ENCODE results near the gene CCL28. TPM values are rescaled to one million over a fixed set of nuclear protein-coding genes. Genes with fewer than 3 reads are reported as not detected.
"Not testable (repeated sequence)": the region's sequence is repeated elsewhere in the genome, so short reads cannot be mapped to it uniquely, and the experiment has no call there.

CCL28 gene
- total RNA-seq, 1 donor from 2014 or later = not detected

DNA sequence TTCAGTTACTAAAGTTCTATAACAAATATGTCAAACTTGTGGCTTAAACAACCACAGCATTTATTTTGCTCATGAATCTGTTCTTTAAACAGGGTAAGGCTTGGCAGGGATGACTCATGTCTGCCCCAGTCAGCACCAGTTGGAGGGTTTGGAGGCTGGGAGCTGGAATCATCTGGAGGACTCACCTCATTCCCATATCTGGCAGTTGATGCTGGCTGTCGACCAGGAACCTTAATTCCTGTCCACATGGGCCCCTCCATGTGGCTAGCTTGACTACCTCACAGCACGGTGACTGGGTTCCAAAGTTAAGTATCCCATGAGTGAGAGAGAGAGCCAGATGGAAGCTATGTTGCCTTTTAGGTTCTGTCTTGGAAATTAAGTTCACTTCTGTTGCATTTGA is 13.8 kb upstream of the CCL28 start:
- TF ChIP-seq, protein P1, sequence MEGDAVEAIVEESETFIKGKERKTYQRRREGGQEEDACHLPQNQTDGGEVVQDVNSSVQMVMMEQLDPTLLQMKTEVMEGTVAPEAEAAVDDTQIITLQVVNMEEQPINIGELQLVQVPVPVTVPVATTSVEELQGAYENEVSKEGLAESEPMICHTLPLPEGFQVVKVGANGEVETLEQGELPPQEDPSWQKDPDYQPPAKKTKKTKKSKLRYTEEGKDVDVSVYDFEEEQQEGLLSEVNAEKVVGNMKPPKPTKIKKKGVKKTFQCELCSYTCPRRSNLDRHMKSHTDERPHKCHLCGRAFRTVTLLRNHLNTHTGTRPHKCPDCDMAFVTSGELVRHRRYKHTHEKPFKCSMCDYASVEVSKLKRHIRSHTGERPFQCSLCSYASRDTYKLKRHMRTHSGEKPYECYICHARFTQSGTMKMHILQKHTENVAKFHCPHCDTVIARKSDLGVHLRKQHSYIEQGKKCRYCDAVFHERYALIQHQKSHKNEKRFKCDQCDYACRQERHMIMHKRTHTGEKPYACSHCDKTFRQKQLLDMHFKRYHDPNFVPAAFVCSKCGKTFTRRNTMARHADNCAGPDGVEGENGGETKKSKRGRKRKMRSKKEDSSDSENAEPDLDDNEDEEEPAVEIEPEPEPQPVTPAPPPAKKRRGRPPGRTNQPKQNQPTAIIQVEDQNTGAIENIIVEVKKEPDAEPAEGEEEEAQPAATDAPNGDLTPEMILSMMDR (IDR thresholded peaks at IDR 0.05) = no peak
- Mint-ChIP-seq H3K4me3 (ENCODE audit: unreplicated experiment) (no peak overlapping the region), H3K27me3 (ENCODE audit: unreplicated experiment) (no peaks in the 10 kb centered on the region), H3K27ac (ENCODE audit: unreplicated experiment) (peak overlapping the region; percentile 37), H3K36me3 (ENCODE audit: unreplicated experiment) (no peaks in the 10 kb centered on the region), H3K4me1 (ENCODE audit: unreplicated experiment) (peaks cover 21% of the 10 kb centered on the region), H3K9me3 (ENCODE audit: unreplicated experiment) (no peaks in the 10 kb centered on the region)
- DNase-seq (ENCODE audit: extremely low spot score, unreplicated experiment) = no peak

DNA sequence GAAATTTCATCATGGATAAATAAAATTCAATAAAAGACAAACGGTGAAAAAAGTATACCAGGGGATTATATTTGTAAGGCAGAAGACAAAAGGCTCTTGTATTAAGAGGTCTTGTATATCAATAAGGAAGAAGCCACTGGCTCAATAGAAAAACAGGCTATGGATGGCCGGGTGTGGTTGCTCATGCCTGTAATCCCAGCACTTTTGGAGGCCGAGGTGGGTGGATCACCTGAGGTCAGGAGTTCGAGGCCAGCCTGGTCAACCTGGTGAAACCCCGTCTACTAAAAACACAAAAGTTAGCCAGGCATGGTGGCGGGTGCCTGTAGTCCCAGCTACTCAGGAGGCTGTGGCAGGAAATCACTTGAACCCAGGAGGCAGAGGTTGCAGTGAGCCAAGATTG is 10.9 kb upstream of the CCL28 start:
- H3K4me1 Mint-ChIP-seq (ENCODE audit: unreplicated experiment) = peaks cover 17% of the 10 kb centered on the region
- not testable (repeated sequence) for H3K9me3 Mint-ChIP-seq (ENCODE audit: unreplicated experiment); H3K36me3 Mint-ChIP-seq (ENCODE audit: unreplicated experiment); DNase-seq (ENCODE audit: extremely low spot score, unreplicated experiment); H3K27ac Mint-ChIP-seq (ENCODE audit: unreplicated experiment); H3K4me3 Mint-ChIP-seq (ENCODE audit: unreplicated experiment); H3K27me3 Mint-ChIP-seq (ENCODE audit: unreplicated experiment)

DNA sequence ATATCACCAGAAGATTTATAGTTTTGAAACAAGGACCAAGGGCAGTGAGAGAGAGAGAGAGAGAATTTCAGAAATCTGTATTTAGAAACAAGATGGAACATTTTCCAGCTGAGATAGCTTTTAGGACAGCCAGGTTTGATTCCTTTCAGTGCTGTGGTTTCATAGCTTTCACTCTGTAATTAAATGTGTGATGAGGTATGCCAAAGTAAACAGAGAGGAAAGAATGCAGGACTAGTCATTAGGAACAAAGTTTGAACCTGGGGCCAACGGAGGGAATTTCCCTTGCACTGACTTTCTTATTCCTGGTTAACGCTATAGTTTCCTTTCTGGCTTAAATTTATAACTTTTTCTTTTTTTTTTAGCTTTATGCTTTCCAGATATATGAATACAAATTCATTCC is 10.0 kb upstream of the CCL28 start:
- TF ChIP-seq, protein P1 (IDR thresholded peaks at IDR 0.05) = no peak
- H3K27ac Mint-ChIP-seq (ENCODE audit: unreplicated experiment) = no peak overlapping the region
- DNase-seq (ENCODE audit: extremely low spot score, unreplicated experiment) = no peak
- H3K36me3 Mint-ChIP-seq (ENCODE audit: unreplicated experiment) = no peaks in the 10 kb centered on the region
- peaks cover 12% of the 10 kb centered on the region for H3K4me1 Mint-ChIP-seq (ENCODE audit: unreplicated experiment)
- H3K27me3 Mint-ChIP-seq (ENCODE audit: unreplicated experiment) = peaks cover 12% of the 10 kb centered on the region
- H3K4me3 Mint-ChIP-seq (ENCODE audit: unreplicated experiment) = no peak overlapping the region
- H3K9me3 Mint-ChIP-seq (ENCODE audit: unreplicated experiment) = no peaks in the 10 kb centered on the region

DNA sequence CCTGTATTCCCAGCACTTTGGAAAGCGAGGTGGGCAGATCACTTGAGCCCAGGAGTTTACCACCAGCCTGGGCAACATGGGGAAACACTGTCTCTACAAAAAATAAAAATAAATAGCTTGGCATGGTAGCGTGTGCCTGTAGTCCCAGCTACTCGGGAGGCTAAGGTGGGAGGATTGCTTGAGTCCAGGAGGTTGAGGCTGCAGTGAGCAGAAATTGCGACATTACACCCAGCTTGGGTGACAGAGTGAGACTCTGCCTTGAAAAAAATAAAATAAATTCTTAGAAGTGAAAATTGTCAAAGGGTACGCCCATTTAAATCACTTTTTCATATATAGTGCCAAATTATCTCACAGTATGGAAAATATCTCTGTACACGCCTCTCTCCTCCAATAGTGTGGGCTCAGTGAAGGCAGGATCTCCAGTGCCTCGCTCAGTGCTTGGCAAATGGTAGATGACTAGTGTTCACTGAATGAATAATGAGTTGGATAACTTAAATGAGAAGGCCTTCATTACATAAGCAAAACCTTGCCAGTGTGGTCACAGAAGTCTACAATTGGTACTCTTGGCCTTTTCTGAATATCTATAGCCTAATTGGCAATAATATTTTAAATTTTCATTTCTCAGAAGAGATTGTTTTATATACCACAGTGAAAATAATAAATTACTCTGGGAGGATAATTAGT is 9.4 kb upstream of the CCL28 start:
- no peaks in the 10 kb centered on the region for H3K9me3 Mint-ChIP-seq (ENCODE audit: unreplicated experiment)
- H3K36me3 Mint-ChIP-seq (ENCODE audit: unreplicated experiment) = no peaks in the 10 kb centered on the region
- H3K27ac Mint-ChIP-seq (ENCODE audit: unreplicated experiment) = no peak overlapping the region
- no peak for DNase-seq (ENCODE audit: extremely low spot score, unreplicated experiment)
- TF ChIP-seq, protein P1 (IDR thresholded peaks at IDR 0.05) = no peak
- no peak overlapping the region for H3K4me3 Mint-ChIP-seq (ENCODE audit: unreplicated experiment)
- peaks cover 17% of the 10 kb centered on the region for H3K27me3 Mint-ChIP-seq (ENCODE audit: unreplicated experiment)
- H3K4me1 Mint-ChIP-seq (ENCODE audit: unreplicated experiment) = peaks cover 12% of the 10 kb centered on the region

DNA sequence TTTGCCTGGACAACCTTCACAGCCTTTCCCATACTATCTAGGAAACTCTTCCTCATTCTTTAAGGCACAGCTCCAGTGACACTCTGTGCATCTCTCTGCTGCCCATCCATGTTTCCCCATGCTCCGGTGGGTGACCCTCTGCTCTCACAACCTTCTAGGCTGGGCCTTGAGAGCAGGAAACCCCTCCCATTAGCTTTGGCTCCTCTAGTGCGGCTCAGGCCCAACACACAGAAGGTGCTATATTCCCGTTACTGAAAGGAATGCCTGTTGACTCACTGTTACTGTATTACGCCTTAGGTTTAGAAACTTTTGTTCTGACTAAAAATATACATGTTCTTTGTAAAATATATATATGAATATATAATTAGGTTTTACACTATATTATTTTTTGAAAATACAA is 8.1 kb upstream of the CCL28 start:
- Mint-ChIP-seq H3K4me3 (ENCODE audit: unreplicated experiment) (no peak overlapping the region), H3K27ac (ENCODE audit: unreplicated experiment) (no peak overlapping the region), H3K9me3 (ENCODE audit: unreplicated experiment) (no peaks in the 10 kb centered on the region), H3K4me1 (ENCODE audit: unreplicated experiment) (peaks cover 8% of the 10 kb centered on the region), H3K36me3 (ENCODE audit: unreplicated experiment) (no peaks in the 10 kb centered on the region), H3K27me3 (ENCODE audit: unreplicated experiment) (peaks cover 21% of the 10 kb centered on the region)
- TF ChIP-seq, protein P1 (IDR thresholded peaks at IDR 0.05) = no peak
- DNase-seq (ENCODE audit: extremely low spot score, unreplicated experiment) = no peak

Measured in osteocyte (in vitro differentiated cells).